IMR-90 (cell line): Measurements from ENCODE around the gene ZNF831. TPM values are rescaled to one million over a fixed set of nuclear protein-coding genes. Genes with fewer than 3 reads are reported as not detected.

Source experiments
- ATAC-seq: fragments of 200-7000 bp; cut with Tn5 transposase; 2 replicates; pipeline ENCODE4 v1.9.1; 2020; ENCODE audit warnings: low read depth, mild to moderate bottlenecking, moderate library complexity
- BruUV-seq: library from RNA; stranded (reverse); fragments of 400-500 nt; replicated peaks from 2 replicates; lab custom pipeline; 2021; lab: Mats Ljungman, UMichigan
- CTCF ChIA-PET: fragments of 300-600 bp; formaldehyde crosslinking; extraction: SDS; loops from one replicate; lab custom pipeline; 2021; ENCODE audit warnings: antibody characterized with exemption; lab: Yijun Ruan, JAX
- POLR2A ChIA-PET: fragments of 300-600 bp; sonication (Branson Sonifier 250); formaldehyde crosslinking; loops from one replicate; lab custom pipeline; 2022; ENCODE audit warnings: antibody characterized with exemption; ENCODE audit not compliant: unreplicated experiment; lab: Charles Lee
- DNase-seq: peaks from one replicate; pipeline ENCODE4 v3.0.0; 2013
- H2AFZ ChIP-seq: replicated peaks from 2 replicates; pipeline ENCODE3; 2013; ENCODE audit warnings: low read length, mild to moderate bottlenecking; ENCODE audit not compliant: poor library complexity
- H2AK5ac ChIP-seq: 2 replicates; pipeline ENCODE4 v1.6.1; 2013; ENCODE audit warnings: low read depth, low read length, inconsistent platforms
- H2AK9ac ChIP-seq: replicated peaks from 2 replicates; pipeline ENCODE3; 2013; ENCODE audit warnings: mild to moderate bottlenecking, low read depth, low read length, moderate library complexity; ENCODE audit not compliant: poor library complexity
- H2BK120ac ChIP-seq: 2 replicates; pipeline ENCODE4 v1.6.1; 2013; ENCODE audit warnings: low read depth, low read length, inconsistent platforms
- H2BK15ac ChIP-seq: 3 replicates; pipeline ENCODE4 v1.6.1; 2013; ENCODE audit warnings: low read depth, low read length, inconsistent platforms
- H2BK20ac ChIP-seq: 2 replicates; pipeline ENCODE4 v1.6.1; 2013; ENCODE audit warnings: low read depth, mild to moderate bottlenecking, inconsistent platforms, low read length, moderate library complexity
- H2BK5ac ChIP-seq: 2 replicates; pipeline ENCODE4 v1.6.1; 2013; ENCODE audit warnings: mild to moderate bottlenecking, low read depth, low read length, inconsistent platforms; ENCODE audit not compliant: poor library complexity, severe bottlenecking
- H3K14ac ChIP-seq: replicated peaks from 2 replicates; pipeline ENCODE4 v1.6.1; 2013; ENCODE audit warnings: low read depth, low read length, inconsistent platforms
- H3K18ac ChIP-seq: 2 replicates; pipeline ENCODE4 v1.6.1; 2013; ENCODE audit warnings: low read depth, low read length, control low read depth
- H3K23ac ChIP-seq: 2 replicates; pipeline ENCODE4 v1.6.1; 2013; ENCODE audit warnings: low read depth, low read length, inconsistent platforms
- H3K27ac ChIP-seq: 2 replicates; pipeline ENCODE4 v1.5.1; 2013; ENCODE audit warnings: mild to moderate bottlenecking, control low read depth, low read length; ENCODE audit not compliant: insufficient read depth
- H3K27me3 ChIP-seq: 2 replicates; pipeline ENCODE4 v1.6.1; 2013; ENCODE audit warnings: low read length; ENCODE audit not compliant: control insufficient read depth, insufficient read depth
- H3K36me3 ChIP-seq: 2 replicates; pipeline ENCODE4 v1.6.1; 2013; ENCODE audit warnings: low read length, mixed read lengths; ENCODE audit not compliant: control insufficient read depth, insufficient read depth
- H3K4ac ChIP-seq: 2 replicates; pipeline ENCODE4 v1.6.1; 2013; ENCODE audit warnings: low read depth, low read length, inconsistent platforms
- H3K4me1 ChIP-seq: 2 replicates; pipeline ENCODE4 v1.6.1; 2013; ENCODE audit warnings: low read length, mixed read lengths; ENCODE audit not compliant: control insufficient read depth, insufficient read depth
- H3K4me2 ChIP-seq: 2 replicates; pipeline ENCODE4 v1.6.1; 2013; ENCODE audit warnings: low read depth, mild to moderate bottlenecking, control low read depth, low read length, moderate library complexity
- H3K4me3 ChIP-seq: 2 replicates; pipeline ENCODE4 v1.5.1; 2013; ENCODE audit warnings: low read depth, mild to moderate bottlenecking, control low read depth, low read length, moderate library complexity; ENCODE audit not compliant: insufficient read depth
- H3K56ac ChIP-seq: 2 replicates; pipeline ENCODE4 v1.6.1; 2013; ENCODE audit warnings: low read length, inconsistent platforms; ENCODE audit not compliant: insufficient read depth; ENCODE audit errors: extremely low read depth
- H3K79me1 ChIP-seq, 2 experiments: 2 replicates each; pipeline ENCODE4 v1.6.1; 2013; ENCODE audit warnings: low read length in 2 of 2, inconsistent platforms in 1 of 2, low read depth in 1 of 2
- H3K9ac ChIP-seq: 2 replicates; pipeline ENCODE4 v1.6.1; 2013; ENCODE audit warnings: low read depth, low read length, control low read depth
- H3K9me1 ChIP-seq: 2 replicates; pipeline ENCODE4 v1.6.1; 2013; ENCODE audit warnings: low read length, inconsistent platforms; ENCODE audit not compliant: insufficient read depth
- H3K9me3 ChIP-seq: 2 replicates; pipeline ENCODE4 v1.6.1; 2013; ENCODE audit warnings: low read length; ENCODE audit not compliant: control insufficient read depth, insufficient read depth
- H4K20me1 ChIP-seq: 2 replicates; pipeline ENCODE4 v1.6.1; 2013; ENCODE audit warnings: low read length, inconsistent platforms; ENCODE audit not compliant: insufficient read depth
- H4K5ac ChIP-seq: 2 replicates; pipeline ENCODE4 v1.6.1; 2013; ENCODE audit warnings: mild to moderate bottlenecking, low read depth, low read length, control low read depth
- H4K8ac ChIP-seq, 2 experiments: 2 replicates each; pipeline ENCODE4 v1.6.1; 2013; ENCODE audit warnings: low read depth in 2 of 2, low read length in 2 of 2, control low read depth in 1 of 2, inconsistent platforms in 1 of 2
- H4K91ac ChIP-seq: 2 replicates; pipeline ENCODE4 v1.6.1; 2013; ENCODE audit warnings: low read depth, low read length, inconsistent platforms; ENCODE audit not compliant: insufficient read depth
- CEBPB ChIP-seq: IDR thresholded peaks from 2 replicates; pipeline ENCODE4 v1.6.1; 2012; ENCODE audit warnings: low read depth, low read length, improper control_type of control experiment
- CHD1 ChIP-seq: IDR thresholded peaks from 2 replicates; pipeline ENCODE4 v1.6.1; 2012; ENCODE audit warnings: low read depth, low read length, improper control_type of control experiment
- CTCF ChIP-seq: conservative IDR thresholded peaks from 2 replicates; pipeline ENCODE4 v1.5.1; 2012; ENCODE audit warnings: mild to moderate bottlenecking, low read depth, low read length, improper control_type of control experiment
- ELK1 ChIP-seq: fragments of 150-350 bp; IDR thresholded peaks from 2 replicates; pipeline ENCODE4 v1.6.1; 2016; ENCODE audit warnings: low read depth, mild to moderate bottlenecking, low read length, moderate library complexity, borderline replicate concordance
- FOS ChIP-seq: fragments of 150-350 bp; IDR thresholded peaks from 2 replicates; pipeline ENCODE4 v1.6.1; 2016; ENCODE audit warnings: low read depth, low read length
- MAZ ChIP-seq: IDR thresholded peaks from 2 replicates; pipeline ENCODE4 v1.6.1; 2012; ENCODE audit warnings: low read depth, mild to moderate bottlenecking, low read length, improper control_type of control experiment, moderate library complexity, borderline replicate concordance
- MXI1 ChIP-seq: IDR thresholded peaks from 2 replicates; pipeline ENCODE4 v1.6.1; 2012; ENCODE audit warnings: low read depth, mild to moderate bottlenecking, low read length, moderate library complexity, borderline replicate concordance
- NFE2L2 ChIP-seq: fragments of 150-350 bp; IDR thresholded peaks from 2 replicates; pipeline ENCODE4 v1.6.1; 2016; ENCODE audit warnings: low read depth, mild to moderate bottlenecking, low read length
- RAD21 ChIP-seq: IDR thresholded peaks from 2 replicates; pipeline ENCODE4 v1.6.1; 2012; ENCODE audit warnings: low read length, improper control_type of control experiment
- RFX5 ChIP-seq: IDR thresholded peaks from 2 replicates; pipeline ENCODE4 v1.8.0; 2012; ENCODE audit warnings: low read depth, mild to moderate bottlenecking, low read length, moderate library complexity
- USF2 ChIP-seq: fragments of 150-350 bp; IDR thresholded peaks from 2 replicates; pipeline ENCODE4 v1.6.1; 2017; ENCODE audit warnings: mild to moderate bottlenecking, antibody characterized with exemption, low read length, low read depth
- WGBS, 2 experiments: methylation state at CpG; one replicate each; pipeline versions ENCODE4 v1.1.5 to v1.1.7; 2013; ENCODE audit warnings: missing lambda C conversion rate in 2 of 2; ENCODE audit not compliant: insufficient read length in 1 of 2; ENCODE audit errors: extremely low coverage in 2 of 2; 5-methylcytosine and 5-hydroxymethylcytosine counted together
- dilution Hi-C: fragments of 300-500 bp; cut with HindIII; formaldehyde crosslinking; loops from one replicate; pipeline ENCODE4 v1.14.3; 2018; ENCODE audit warnings: low sequenced_read_pairs; ENCODE audit not compliant: unreplicated experiment
- in situ Hi-C: fragments of 300-500 bp; cut with MboI; formaldehyde crosslinking; loops from 3 replicates; pipeline ENCODE4 v1.14.3; 2019; ENCODE audit warnings: low sequenced_read_pairs, inconsistent platforms, mixed read lengths
- intact Hi-C: fragments of 100-400 bp; cut with micrococcal nuclease; formaldehyde crosslinking; loops from 2 replicates; pipeline ENCODE4 v1.10.0; 2022
- polyA plus RNA-seq, 3 experiments: library from polyadenylated mRNA; depleted of rRNA; stranded (reverse); fragments of >200 nt; gene quantifications; 2 replicates each; pipeline ENCODE4 v1.2.3, GENCODE V29; 2012; ENCODE audit warnings: low replicate concordance in 1 of 3
- total RNA-seq: library from RNA; depleted of rRNA; stranded (reverse); fragments of >200 nt; gene quantifications from 2 replicates; pipeline ENCODE4 v1.2.3, GENCODE V29; 2012

Gene ZNF831
- total and polyA plus RNA-seq, 2 of the 4 experiments (the other 2 are of a cell fraction) = not detected

- Histone ChIP-seq H3K18ac (no peak overlapping the region), H2AK5ac (no peak overlapping the region), H4K91ac (no peak overlapping the region), H3K36me3 (no peaks in the 10 kb centered on the region), H4K8ac (no peak overlapping the region), H3K4me2 (no peak overlapping the region), H2BK15ac (no peak overlapping the region), H3K27me3 (no peaks in the 10 kb centered on the region), H3K4me3 (no peak overlapping the region), H3K79me1 (no peaks in the 10 kb centered on the region), H3K4me1 (no peaks in the 10 kb centered on the region), H3K56ac (no peak overlapping the region), H2BK120ac (no peak overlapping the region), H4K5ac (no peak overlapping the region), H3K9me1 (no peaks in the 10 kb centered on the region), H2BK20ac (no peak overlapping the region), H2AFZ (no peak overlapping the region), H3K9ac (no peak overlapping the region), H3K4ac (no peak overlapping the region), H3K27ac (no peak overlapping the region), H2AK9ac (no peak overlapping the region), H3K9me3 (no peaks in the 10 kb centered on the region; the same call in 1 of the 2 replicates), H3K14ac (no peak overlapping the region), H3K23ac (no peak overlapping the region), H4K20me1 (no peaks in the 10 kb centered on the region), H2BK5ac (no peak overlapping the region)
- in situ Hi-C loops = no loop called here
- dilution Hi-C loops = no loop called here
- no TSS peak for BruUV-seq
- intact Hi-C loops = no loop called here
- no CpG with 5 or more reads among the region's 2 CpGs for WGBS, 2 experiments
- TF ChIP-seq CHD1 (no peak), CTCF (no peak), MXI1 (no peak), ELK1 (no peak), RFX5 (no peak), USF2 (no peak), FOS (no peak), NFE2L2 (no peak), MAZ (no peak), RAD21 (no peak), CEBPB (no peak)
- ChIA-PET CTCF (no interaction called here), POLR2A (no interaction called here)
- no peak for DNase-seq
- no peak for ATAC-seq
Measured at GRCh38 chr20:59153832-59154231, 9.8 kb upstream of the ZNF831 start.
